ENCODE data around the gene MAMDC2. TPM values are rescaled to one million over a fixed set of nuclear protein-coding genes. Genes with fewer than 3 reads are reported as not detected.

The MAMDC2 gene
- total and polyA plus RNA-seq, 2 of the 4 experiments (the other 2 are of a cell fraction) = 5.0 to 5.2 TPM

DNA sequence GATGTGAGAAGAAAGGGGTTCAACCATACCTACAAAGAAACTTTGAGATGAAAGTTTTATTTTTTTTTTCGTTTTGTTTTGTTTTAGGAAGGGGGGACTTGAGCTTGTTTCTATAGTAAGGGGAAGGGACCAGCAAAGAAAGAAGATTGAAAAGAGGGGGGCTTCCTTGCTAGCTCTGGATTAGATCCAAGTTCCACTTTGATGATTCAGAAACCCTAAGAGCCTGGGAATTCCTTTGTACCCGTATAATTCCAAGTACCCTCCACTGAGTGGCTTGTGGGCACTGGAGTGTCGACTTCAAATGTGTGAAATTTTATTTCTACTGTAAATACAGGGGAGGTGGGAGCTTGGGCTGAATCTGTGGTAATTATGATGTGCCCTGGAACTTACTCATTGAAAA lies 10.9 kb downstream of the MAMDC2 start:
- Histone ChIP-seq H2BK20ac (ENCODE audit: low read depth, low read length) (no peak overlapping the region), H3K4me2 (ENCODE audit: low read depth, low read length) (no peak overlapping the region), H4K8ac (ENCODE audit: low read depth in 2 of 2, low read length in 2 of 2) (no peak overlapping the region), H3K4me1 (ENCODE audit: control insufficient read depth, insufficient read depth, low read length) (peaks cover 1% of the 10 kb centered on the region), H4K5ac (ENCODE audit: low read depth, low read length) (no peak overlapping the region), H3K23ac (ENCODE audit: low read depth, low read length) (no peak overlapping the region), H3K36me3 (ENCODE audit: control insufficient read depth, insufficient read depth, low read length) (no peaks in the 10 kb centered on the region), H2BK15ac (ENCODE audit: low read depth, low read length) (no peak overlapping the region), H2AK9ac (replicated peaks; ENCODE audit: low read depth, low read length, poor library complexity) (no peak overlapping the region), H2AFZ (replicated peaks; ENCODE audit: low read length, poor library complexity) (no peak overlapping the region), H2AK5ac (ENCODE audit: low read depth, low read length) (no peak overlapping the region), H3K4me3 (ENCODE audit: insufficient read depth, low read depth, low read length) (no peak overlapping the region), H3K56ac (ENCODE audit: extremely low read depth, insufficient read depth, low read length) (no peak overlapping the region), H3K9me1 (ENCODE audit: insufficient read depth, low read length) (no peaks in the 10 kb centered on the region), H3K9ac (ENCODE audit: low read depth, low read length) (no peak overlapping the region), H3K18ac (ENCODE audit: low read depth, low read length) (no peak overlapping the region), H4K91ac (ENCODE audit: insufficient read depth, low read depth, low read length) (no peak overlapping the region), H3K79me1 (ENCODE audit: low read depth in 1 of 2, low read length in 2 of 2) (no peaks in the 10 kb centered on the region), H3K27me3 (ENCODE audit: control insufficient read depth, insufficient read depth, low read length) (no peaks in the 10 kb centered on the region; the same call in none of the 2 replicates), H2BK120ac (ENCODE audit: low read depth, low read length) (no peak overlapping the region), H3K14ac (replicated peaks; ENCODE audit: low read depth, low read length) (no peak overlapping the region), H3K27ac (ENCODE audit: insufficient read depth, low read length) (no peak overlapping the region), H2BK5ac (ENCODE audit: low read depth, low read length, poor library complexity, severe bottlenecking) (no peak overlapping the region), H3K9me3 (ENCODE audit: control insufficient read depth, insufficient read depth, low read length) (no peaks in the 10 kb centered on the region), H3K4ac (ENCODE audit: low read depth, low read length) (no peak overlapping the region), H4K20me1 (ENCODE audit: insufficient read depth, low read length) (no peaks in the 10 kb centered on the region)
- DNase-seq = no peak
- in situ Hi-C loops (cut with MboI; ENCODE audit: low sequenced_read_pairs) = no loop called here
- WGBS, 2 experiments (ENCODE audit: extremely low coverage in 2 of 2, insufficient read length in 1 of 2) = 100% methylated on average over 1 of the region's 3 CpGs; no CpG with 5 or more reads in 1 of the 2 experiments
- intact Hi-C loops (cut with micrococcal nuclease) = no loop called here
- CTCF ChIA-PET = interaction anchor here (1.0 kb wide), 1 partner anchor 62 kb away, joined by 3 read pairs; no protein-coding TSS in a partner anchor
- POLR2A ChIA-PET (ENCODE audit: unreplicated experiment) = no interaction called here
- ATAC-seq (ENCODE audit: low read depth) = no peak
- no TSS peak for BruUV-seq (replicated peaks)
- TF ChIP-seq, protein P1, sequence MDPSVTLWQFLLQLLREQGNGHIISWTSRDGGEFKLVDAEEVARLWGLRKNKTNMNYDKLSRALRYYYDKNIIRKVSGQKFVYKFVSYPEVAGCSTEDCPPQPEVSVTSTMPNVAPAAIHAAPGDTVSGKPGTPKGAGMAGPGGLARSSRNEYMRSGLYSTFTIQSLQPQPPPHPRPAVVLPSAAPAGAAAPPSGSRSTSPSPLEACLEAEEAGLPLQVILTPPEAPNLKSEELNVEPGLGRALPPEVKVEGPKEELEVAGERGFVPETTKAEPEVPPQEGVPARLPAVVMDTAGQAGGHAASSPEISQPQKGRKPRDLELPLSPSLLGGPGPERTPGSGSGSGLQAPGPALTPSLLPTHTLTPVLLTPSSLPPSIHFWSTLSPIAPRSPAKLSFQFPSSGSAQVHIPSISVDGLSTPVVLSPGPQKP (IDR thresholded peaks at IDR 0.05; ENCODE audit: borderline replicate concordance, low read depth, low read length) = no peak
- TF ChIP-seq, protein P2, sequence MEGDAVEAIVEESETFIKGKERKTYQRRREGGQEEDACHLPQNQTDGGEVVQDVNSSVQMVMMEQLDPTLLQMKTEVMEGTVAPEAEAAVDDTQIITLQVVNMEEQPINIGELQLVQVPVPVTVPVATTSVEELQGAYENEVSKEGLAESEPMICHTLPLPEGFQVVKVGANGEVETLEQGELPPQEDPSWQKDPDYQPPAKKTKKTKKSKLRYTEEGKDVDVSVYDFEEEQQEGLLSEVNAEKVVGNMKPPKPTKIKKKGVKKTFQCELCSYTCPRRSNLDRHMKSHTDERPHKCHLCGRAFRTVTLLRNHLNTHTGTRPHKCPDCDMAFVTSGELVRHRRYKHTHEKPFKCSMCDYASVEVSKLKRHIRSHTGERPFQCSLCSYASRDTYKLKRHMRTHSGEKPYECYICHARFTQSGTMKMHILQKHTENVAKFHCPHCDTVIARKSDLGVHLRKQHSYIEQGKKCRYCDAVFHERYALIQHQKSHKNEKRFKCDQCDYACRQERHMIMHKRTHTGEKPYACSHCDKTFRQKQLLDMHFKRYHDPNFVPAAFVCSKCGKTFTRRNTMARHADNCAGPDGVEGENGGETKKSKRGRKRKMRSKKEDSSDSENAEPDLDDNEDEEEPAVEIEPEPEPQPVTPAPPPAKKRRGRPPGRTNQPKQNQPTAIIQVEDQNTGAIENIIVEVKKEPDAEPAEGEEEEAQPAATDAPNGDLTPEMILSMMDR (conservative IDR thresholded peaks at IDR 0.05; ENCODE audit: low read depth, low read length) = no peak
- no peak for TF ChIP-seq SMC3 (IDR thresholded peaks at IDR 0.05; ENCODE audit: low read depth, low read length)
- TF ChIP-seq CEBPB (IDR thresholded peaks at IDR 0.05; ENCODE audit: low read depth, low read length) = no peak
- TF ChIP-seq MAFK (IDR thresholded peaks at IDR 0.05; ENCODE audit: low read depth, low read length) = no peak
- no peak for TF ChIP-seq NFE2L2 (IDR thresholded peaks at IDR 0.05; ENCODE audit: low read depth, low read length)
- no peak for TF ChIP-seq CHD1 (IDR thresholded peaks at IDR 0.05; ENCODE audit: low read depth, low read length)
- TF ChIP-seq MXI1 (IDR thresholded peaks at IDR 0.05; ENCODE audit: borderline replicate concordance, low read depth, low read length) = no peak
- TF ChIP-seq, protein P3, sequence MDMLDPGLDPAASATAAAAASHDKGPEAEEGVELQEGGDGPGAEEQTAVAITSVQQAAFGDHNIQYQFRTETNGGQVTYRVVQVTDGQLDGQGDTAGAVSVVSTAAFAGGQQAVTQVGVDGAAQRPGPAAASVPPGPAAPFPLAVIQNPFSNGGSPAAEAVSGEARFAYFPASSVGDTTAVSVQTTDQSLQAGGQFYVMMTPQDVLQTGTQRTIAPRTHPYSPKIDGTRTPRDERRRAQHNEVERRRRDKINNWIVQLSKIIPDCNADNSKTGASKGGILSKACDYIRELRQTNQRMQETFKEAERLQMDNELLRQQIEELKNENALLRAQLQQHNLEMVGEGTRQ (IDR thresholded peaks at IDR 0.05; ENCODE audit: low read depth, low read length) = no peak
- TF ChIP-seq MAZ (IDR thresholded peaks at IDR 0.05; ENCODE audit: borderline replicate concordance, low read depth, low read length) = no peak
- TF ChIP-seq POLR2A (IDR thresholded peaks at IDR 0.05; ENCODE audit: low read depth, low read length) = no peak
- TF ChIP-seq BHLHE40 (IDR thresholded peaks at IDR 0.05; ENCODE audit: low read depth, low read length) = no peak
- dilution Hi-C loops (cut with HindIII; ENCODE audit: low sequenced_read_pairs, unreplicated experiment) = no loop called here

Data from IMR-90 (cell line).